H1 (cell line): Measurements from ENCODE around the gene KIAA0513. TPM values are rescaled to one million over a fixed set of nuclear protein-coding genes. Genes with fewer than 3 reads are reported as not detected.

Experiments used
- CTCF ChIA-PET: fragments of 300-600 bp; sonication (Branson Sonifier 250); formaldehyde crosslinking; loops from one replicate; lab custom pipeline; 2021; ENCODE audit not compliant: partially characterized antibody; lab: Charles Lee
- POLR2A ChIA-PET: fragments of 300-600 bp; sonication (Branson Sonifier 250); formaldehyde crosslinking; loops from one replicate; lab custom pipeline; 2021; ENCODE audit warnings: inconsistent platforms; ENCODE audit not compliant: partially characterized antibody; lab: Charles Lee
- DNase-seq, 2 experiments: peaks; one replicate each; pipeline versions ENCODE4 v3.0.0 to v3.0.0-alpha.2; 2010 to 2022; ENCODE audit warnings: low spot score in 2 of 2, low read depth in 1 of 2, mixed read lengths in 1 of 2
- FAIRE-seq: peaks from 2 replicates; lab custom pipeline; 2011; peaks lifted over from hg19 to GRCh38; lab: Jason Lieb, UNC
- H2AFZ ChIP-seq: 2 replicates; pipeline ENCODE4 v1.8.1; 2012; ENCODE audit warnings: low read length, inconsistent platforms
- H2AK5ac ChIP-seq: 2 replicates; pipeline ENCODE4 v1.6.1; 2013; ENCODE audit warnings: low read depth, low read length
- H2BK120ac ChIP-seq: replicated peaks from 2 replicates; pipeline ENCODE3; 2013; ENCODE audit warnings: low read depth, low read length, inconsistent platforms
- H2BK12ac ChIP-seq: 2 replicates; pipeline ENCODE4 v1.6.1; 2013; ENCODE audit warnings: low read depth, low read length
- H2BK15ac ChIP-seq: 2 replicates; pipeline ENCODE4 v1.6.1; 2013; ENCODE audit warnings: low read length
- H2BK20ac ChIP-seq: 2 replicates; pipeline ENCODE4 v1.6.1; 2013; ENCODE audit warnings: low read length
- H2BK5ac ChIP-seq: 2 replicates; pipeline ENCODE4 v1.6.1; 2013; ENCODE audit warnings: low read depth, low read length
- H3K14ac ChIP-seq: 2 replicates; pipeline ENCODE4 v1.6.1; 2013; ENCODE audit warnings: inconsistent platforms; ENCODE audit not compliant: insufficient read length
- H3K18ac ChIP-seq: 2 replicates; pipeline ENCODE4 v1.6.1; 2013; ENCODE audit warnings: low read length; ENCODE audit errors: extremely low read depth
- H3K23ac ChIP-seq: 2 replicates; pipeline ENCODE4 v1.6.1; 2013; ENCODE audit warnings: inconsistent platforms; ENCODE audit not compliant: insufficient read length
- H3K23me2 ChIP-seq: 2 replicates; pipeline ENCODE4 v1.6.1; 2013; ENCODE audit warnings: low read depth, low read length
- H3K27ac ChIP-seq: 2 replicates; pipeline ENCODE4 v1.6.1; 2011; ENCODE audit warnings: low read depth, low read length, inconsistent platforms
- H3K27me3 ChIP-seq, 4 experiments: replicated peaks in 1 of 4; 1 replicate in 1 of 4; 2 replicates in 3 of 4; pipeline versions ENCODE4 v1.6.1 to v1.8.1; 2011 to 2013; ENCODE audit warnings: low read length in 3 of 4, mild to moderate bottlenecking in 3 of 4, inconsistent platforms in 2 of 4, mixed read lengths in 2 of 4, moderate library complexity in 1 of 4; ENCODE audit not compliant: control insufficient read depth in 3 of 4, insufficient read depth in 3 of 4; ENCODE audit errors: extremely low read depth in 1 of 4
- H3K36me3 ChIP-seq, 4 experiments: 2 replicates each; pipeline versions ENCODE4 v1.6.1 to v1.8.1; 2011 to 2013; ENCODE audit warnings: mild to moderate bottlenecking in 4 of 4, low read length in 3 of 4, moderate library complexity in 2 of 4, control low read depth in 1 of 4, inconsistent platforms in 1 of 4; ENCODE audit not compliant: insufficient read depth in 4 of 4, control insufficient read depth in 2 of 4
- H3K4ac ChIP-seq: replicated peaks from 2 replicates; pipeline ENCODE3; 2013; ENCODE audit warnings: low read length, low read depth, mixed read lengths, inconsistent platforms; ENCODE audit not compliant: insufficient read length
- H3K4me1 ChIP-seq, 4 experiments: replicated peaks in 1 of 4; 1 replicate in 1 of 4; 2 replicates in 3 of 4; pipeline versions ENCODE4 v1.6.1 to v1.8.1; 2011 to 2013; ENCODE audit warnings: low read length in 3 of 4, inconsistent platforms in 2 of 4, mixed read lengths in 1 of 4; ENCODE audit not compliant: insufficient read depth in 4 of 4, control insufficient read depth in 3 of 4
- H3K4me2 ChIP-seq, 2 experiments: 2 replicates each; pipeline versions ENCODE4 v1.6.1 to v1.8.1; 2011 to 2013; ENCODE audit warnings: low read depth in 2 of 2, low read length in 2 of 2, control low read depth in 1 of 2, inconsistent platforms in 1 of 2, mild to moderate bottlenecking in 1 of 2; ENCODE audit not compliant: insufficient read depth in 1 of 2
- H3K4me3 ChIP-seq, 4 experiments: fragments of 200-600, 300-600 bp in 1 of 4; sonication (generic), shearing (Covaris generic), sonication (Bioruptor Twin) in 1 of 4; 2 replicates each; pipeline versions ENCODE4 v1.5.1 to v1.8.1; 2011 to 2016; ENCODE audit warnings: low read length in 4 of 4, low read depth in 3 of 4, control low read depth in 2 of 4, inconsistent platforms in 2 of 4, mild to moderate bottlenecking in 2 of 4, mixed read lengths in 1 of 4, moderate library complexity in 1 of 4; ENCODE audit not compliant: insufficient read depth in 2 of 4; ENCODE audit errors: extremely low read depth in 1 of 4
- H3K56ac ChIP-seq: replicated peaks from 2 replicates; pipeline ENCODE3; 2013; ENCODE audit warnings: low read depth, mild to moderate bottlenecking, mixed read lengths, low read length, inconsistent platforms; ENCODE audit not compliant: insufficient read length
- H3K79me1 ChIP-seq: 2 replicates; pipeline ENCODE4 v1.6.1; 2013; ENCODE audit warnings: low read depth, low read length, control low read depth
- H3K79me2 ChIP-seq, 2 experiments: 2 replicates each; pipeline versions ENCODE4 v1.6.1 to v1.8.1; 2012 to 2013; ENCODE audit warnings: low read length in 2 of 2, mild to moderate bottlenecking in 2 of 2, inconsistent platforms in 1 of 2; ENCODE audit not compliant: insufficient read depth in 2 of 2, control insufficient read depth in 1 of 2
- H3K9ac ChIP-seq, 4 experiments: replicated peaks in 1 of 4; 1 replicate in 1 of 4; 2 replicates in 3 of 4; pipeline versions ENCODE4 v1.6.1 to v1.8.1; 2011 to 2013; ENCODE audit warnings: low read depth in 3 of 4, low read length in 3 of 4, control low read depth in 2 of 4, mild to moderate bottlenecking in 2 of 4, moderate library complexity in 2 of 4, inconsistent platforms in 1 of 4; ENCODE audit errors: extremely low read depth in 1 of 4
- H3K9me3 ChIP-seq, 2 experiments: 2 replicates each; pipeline versions ENCODE4 v1.6.1 to v1.8.1; 2012 to 2013; ENCODE audit warnings: mild to moderate bottlenecking in 2 of 2, moderate library complexity in 2 of 2, control low read depth in 1 of 2, inconsistent platforms in 1 of 2, low read depth in 1 of 2, low read length in 1 of 2, mixed read lengths in 1 of 2; ENCODE audit not compliant: insufficient read depth in 2 of 2
- H4K20me1 ChIP-seq, 2 experiments: replicated peaks in 1 of 2; 2 replicates each; pipeline versions ENCODE3 to v1.8.1; 2011 to 2013; ENCODE audit warnings: inconsistent platforms in 2 of 2, low read length in 2 of 2, mild to moderate bottlenecking in 1 of 2; ENCODE audit not compliant: insufficient read depth in 2 of 2, control insufficient read depth in 1 of 2
- H4K5ac ChIP-seq: 2 replicates; pipeline ENCODE4 v1.6.1; 2013; ENCODE audit warnings: low read length, low read depth, mixed read lengths, inconsistent platforms; ENCODE audit not compliant: insufficient read length
- H4K8ac ChIP-seq: 2 replicates; pipeline ENCODE4 v1.8.0; 2013; ENCODE audit warnings: mild to moderate bottlenecking, moderate library complexity, low read length, inconsistent platforms; ENCODE audit not compliant: insufficient read depth; ENCODE audit errors: extremely low read depth
- H4K91ac ChIP-seq: replicated peaks from 2 replicates; pipeline ENCODE3; 2013; ENCODE audit warnings: low read length, mixed read lengths, inconsistent platforms; ENCODE audit not compliant: insufficient read length
- GABPA ChIP-seq: IDR thresholded peaks from 2 replicates; pipeline ENCODE4 v1.6.1; 2011; ENCODE audit warnings: mild to moderate bottlenecking, low read length, moderate library complexity, borderline replicate concordance; ENCODE audit not compliant: insufficient read depth
- RAD21 ChIP-seq, 2 experiments: IDR thresholded peaks in 1 of 2; conservative IDR thresholded peaks in 1 of 2; 2 replicates each; pipeline ENCODE4 v1.6.1; 2011; ENCODE audit warnings: low read depth in 2 of 2, low read length in 2 of 2, improper control_type of control experiment in 1 of 2, inconsistent platforms in 1 of 2, mild to moderate bottlenecking in 1 of 2, moderate library complexity in 1 of 2
- SP2 ChIP-seq: IDR thresholded peaks from 2 replicates; pipeline ENCODE4 v1.6.1; 2012; ENCODE audit warnings: mild to moderate bottlenecking, low read length, inconsistent platforms
- ZNF274 ChIP-seq: IDR thresholded peaks from 2 replicates; pipeline ENCODE4 v1.7.0; 2012; ENCODE audit warnings: low read length, borderline replicate concordance; ENCODE audit errors: extremely low read depth
- WGBS, 2 experiments: shearing (Covaris generic) in 1 of 2; methylation state at CpG; one replicate each; pipeline versions ENCODE4 v1.1.6 to v1.1.7; 2013 to 2015; ENCODE audit warnings: low lambda C conversion rate in 2 of 2, mixed read lengths in 2 of 2, inconsistent platforms in 1 of 2, low coverage in 1 of 2, missing lambda C conversion rate in 1 of 2; ENCODE audit not compliant: insufficient replicate concordance in 2 of 2, insufficient coverage in 1 of 2, insufficient read length in 1 of 2; ENCODE audit errors: extremely low coverage in 1 of 2, missing lambda C conversion rate in 1 of 2; 5-methylcytosine and 5-hydroxymethylcytosine counted together
- polyA plus RNA-seq, 7 experiments: library from polyadenylated mRNA; depleted of rRNA in 3 of 7; stranded (reverse) in 5 of 7; unstranded in 2 of 7; fragments of >200 nt in 5 of 7; fragments of 200-250 nt in 2 of 7; gene quantifications; 1 replicate in 5 of 7; 2 replicates in 1 of 7; 4 replicates in 1 of 7; pipeline versions ENCODE4 v1.2.1 to v1.2.3, GENCODE V29; 2011 to 2013; ENCODE audit warnings: missing spikeins in 2 of 7, mixed read lengths in 2 of 7
- total RNA-seq: library from RNA; stranded (reverse); fragmentation: NEBNext Ultra II Directional; extraction: Animal tissue kit (Norgen Biotek cat#: 25700); gene quantifications from 2 replicates; pipeline ENCODE4 v1.2.1, GENCODE V29; 2021
- TF ChIP-seq, protein P1 (sequence below): IDR thresholded peaks from 2 replicates; pipeline ENCODE4 v1.6.1; 2012; ENCODE audit warnings: inconsistent platforms
- TF ChIP-seq, protein P2 (sequence below), 3 experiments: IDR thresholded peaks; 1 replicate in 2 of 3; 2 replicates in 1 of 3; pipeline versions ENCODE4 v1.5.1 to v1.6.1; 2011; ENCODE audit warnings: low read length in 3 of 3, mild to moderate bottlenecking in 3 of 3, inconsistent platforms in 2 of 3, low read depth in 1 of 3, moderate library complexity in 1 of 3; ENCODE audit not compliant: insufficient read depth in 1 of 3; ENCODE audit errors: control extremely low read depth in 1 of 3

Gene KIAA0513
- total and polyA plus RNA-seq, 2 of the 8 experiments (the other 6 are each of a cell fraction or from before 2014, with no cell fraction given), result 2.1 to 6.1 TPM

GRCh38 chr16:85057212-85057889 is 29.8 kb downstream of the KIAA0513 start:
- Histone ChIP-seq H3K9ac (no peak overlapping the region), H2BK20ac (no peak overlapping the region), H3K4ac (no peak overlapping the region), H2AK5ac (no peak overlapping the region), H3K27ac (no peak overlapping the region), H3K23me2 (no peaks in the 10 kb centered on the region; the same call in 1 of the 2 replicates), H3K79me2 (no peaks in the 10 kb centered on the region), H3K27me3 (no peaks in the 10 kb centered on the region), H3K56ac (no peak overlapping the region), H2BK120ac (no peak overlapping the region), H2AFZ (no peak overlapping the region), H3K4me3 (no peak overlapping the region), H4K20me1 (no peaks in the 10 kb centered on the region), H3K18ac (no peak overlapping the region), H3K9me3 (no peaks in the 10 kb centered on the region), H3K79me1 (no peaks in the 10 kb centered on the region), H2BK5ac (no peak overlapping the region), H4K91ac (no peak overlapping the region), H2BK15ac (peak overlapping the region; percentile 46; the same call in 1 of the 2 replicates), H3K36me3 (no peaks in the 10 kb centered on the region), H3K4me1 (peaks cover under 1 to 10% (median 5%) of the 10 kb centered on the region in 4 experiments; a peak in 6 of 7 replicates), H2BK12ac (no peak overlapping the region), H4K5ac (no peak overlapping the region), H4K8ac (no peak overlapping the region), H3K23ac (no peak overlapping the region), H3K14ac (no peak overlapping the region), H3K4me2 (no peak overlapping the region)
- ChIA-PET POLR2A (interaction anchor here (2.4 kb wide), 1 partner anchor 11 kb away, joined by 5 read pairs; no protein-coding TSS in a partner anchor), CTCF (interaction anchor here (0.6 to 5.8 kb wide), 26 partner anchors 9 to 781 kb away, joined by 3 to 59 read pairs (median 7); no protein-coding TSS in a partner anchor)
- FAIRE-seq (no peak), DNase-seq (no peak)
- TF ChIP-seq GABPA, result 0 out of 2 replicates have a peak, but pooled peaks have one; percentile 30
- peak; percentile 22 to 51; a peak in 3 of 4 replicates for TF ChIP-seq RAD21 (IDR thresholded peaks at IDR 0.05 in 1 of 2, conservative IDR thresholded peaks at IDR 0.05 in 1 of 2; ENCODE audit: low read depth in 2 of 2, low read length in 2 of 2)
- TF ChIP-seq ZNF274, result no peak
- TF ChIP-seq, protein P1, sequence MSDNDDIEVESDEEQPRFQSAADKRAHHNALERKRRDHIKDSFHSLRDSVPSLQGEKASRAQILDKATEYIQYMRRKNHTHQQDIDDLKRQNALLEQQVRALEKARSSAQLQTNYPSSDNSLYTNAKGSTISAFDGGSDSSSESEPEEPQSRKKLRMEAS, result no peak
- TF ChIP-seq SP2, result no peak
- TF ChIP-seq, protein P2, sequence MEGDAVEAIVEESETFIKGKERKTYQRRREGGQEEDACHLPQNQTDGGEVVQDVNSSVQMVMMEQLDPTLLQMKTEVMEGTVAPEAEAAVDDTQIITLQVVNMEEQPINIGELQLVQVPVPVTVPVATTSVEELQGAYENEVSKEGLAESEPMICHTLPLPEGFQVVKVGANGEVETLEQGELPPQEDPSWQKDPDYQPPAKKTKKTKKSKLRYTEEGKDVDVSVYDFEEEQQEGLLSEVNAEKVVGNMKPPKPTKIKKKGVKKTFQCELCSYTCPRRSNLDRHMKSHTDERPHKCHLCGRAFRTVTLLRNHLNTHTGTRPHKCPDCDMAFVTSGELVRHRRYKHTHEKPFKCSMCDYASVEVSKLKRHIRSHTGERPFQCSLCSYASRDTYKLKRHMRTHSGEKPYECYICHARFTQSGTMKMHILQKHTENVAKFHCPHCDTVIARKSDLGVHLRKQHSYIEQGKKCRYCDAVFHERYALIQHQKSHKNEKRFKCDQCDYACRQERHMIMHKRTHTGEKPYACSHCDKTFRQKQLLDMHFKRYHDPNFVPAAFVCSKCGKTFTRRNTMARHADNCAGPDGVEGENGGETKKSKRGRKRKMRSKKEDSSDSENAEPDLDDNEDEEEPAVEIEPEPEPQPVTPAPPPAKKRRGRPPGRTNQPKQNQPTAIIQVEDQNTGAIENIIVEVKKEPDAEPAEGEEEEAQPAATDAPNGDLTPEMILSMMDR (IDR thresholded peaks at IDR 0.05; ENCODE audit: control extremely low read depth in 1 of 3, insufficient read depth in 1 of 3, low read depth in 1 of 3, low read length in 3 of 3), result peak; percentile 65 to 74 (median 66)
- 83% methylated on average over 9 of the region's 9 CpGs; no CpG with 5 or more reads in 1 of the 2 experiments for WGBS, 2 experiments
